HG03354 (cell line): Measurements from ENCODE around the gene PCCB.
"Not testable (repeated sequence)": the region's sequence is repeated elsewhere in the genome, so short reads cannot be mapped to it uniquely, and the experiment has no call there.

Experiments used
- ATAC-seq: cut with Tn5 transposase; IDR thresholded peaks from one replicate; pipeline ENCODE4 v1.9.1; 2021; ENCODE audit warnings: mild to moderate bottlenecking; ENCODE audit not compliant: unreplicated experiment, poor library complexity, severe bottlenecking

The PCCB gene

DNA sequence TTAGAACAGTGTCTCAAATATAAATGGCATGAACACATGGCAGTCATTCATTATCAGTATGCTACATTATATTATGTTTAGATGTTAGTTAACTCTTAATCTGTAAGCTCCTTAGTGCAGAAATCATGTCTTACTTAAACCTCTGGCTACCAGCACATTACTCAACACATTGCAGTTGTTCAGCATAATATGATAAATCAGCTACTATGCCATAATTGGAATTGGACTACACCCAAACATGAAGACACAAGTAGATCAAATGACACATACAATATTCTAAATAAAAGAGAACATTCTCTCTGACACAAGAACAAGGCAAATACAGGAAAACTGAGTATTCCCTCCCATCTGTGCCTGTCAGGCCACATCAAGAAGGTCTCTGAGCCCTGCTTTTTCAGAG is 116.1 kb downstream of the PCCB start:
- ATAC-seq, result no peak

DNA sequence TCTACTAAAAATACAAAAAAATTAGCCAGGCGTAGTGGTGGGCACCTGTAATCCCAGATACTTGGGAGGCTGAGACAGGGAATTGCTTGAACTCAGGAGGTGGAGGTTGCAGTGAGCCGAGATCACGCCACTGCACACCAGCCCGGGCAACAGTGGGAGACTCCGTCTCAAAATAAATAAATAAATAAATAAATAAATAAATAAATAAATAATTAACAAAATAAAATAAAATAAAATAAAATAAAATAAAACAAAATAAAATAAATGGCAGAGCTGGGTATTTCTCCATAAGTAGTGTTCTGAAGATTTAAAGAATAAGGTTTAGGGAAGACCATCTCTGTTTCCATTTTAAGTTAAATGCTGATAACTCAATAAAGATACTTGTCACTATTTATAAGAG is 125.7 kb downstream of the PCCB start:
- ATAC-seq, result not testable (repeated sequence)

DNA sequence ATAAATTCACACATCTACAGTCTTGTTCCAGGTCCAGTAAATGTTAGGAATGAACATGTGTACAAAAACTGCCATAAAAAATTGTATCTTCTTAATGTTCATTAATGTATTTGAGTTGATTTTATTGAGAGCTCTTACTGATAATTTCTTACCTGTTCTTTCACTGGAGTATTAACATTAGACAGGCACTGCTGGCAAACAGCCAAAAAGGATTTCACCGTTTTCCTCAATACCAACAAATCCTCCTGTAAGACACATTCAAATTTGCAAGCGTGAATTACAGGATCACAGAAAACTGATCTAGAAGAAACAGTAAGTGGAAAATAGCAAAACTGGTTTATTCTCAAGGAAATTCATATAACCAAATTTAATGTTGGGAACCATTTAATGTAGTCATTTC is 127.4 kb downstream of the PCCB start:
- ATAC-seq, result no peak

DNA sequence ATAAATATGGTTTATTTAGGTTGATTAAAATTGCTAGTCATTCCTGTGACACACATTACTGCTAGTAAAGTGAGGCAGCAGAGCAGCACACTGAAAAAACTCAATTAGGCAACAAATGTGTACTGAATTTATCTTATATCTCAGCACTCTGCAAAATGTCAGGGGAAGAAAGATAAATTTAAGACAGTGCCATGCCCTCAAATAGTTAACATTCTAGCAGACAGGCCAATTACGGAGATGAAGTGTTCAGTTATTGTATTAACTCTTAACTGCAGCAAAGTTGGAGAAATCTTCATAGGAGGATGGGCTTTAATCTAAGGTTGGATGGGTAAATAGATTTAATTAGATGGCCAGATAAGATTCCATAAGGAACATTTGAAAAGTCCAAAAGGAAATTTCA is 127.9 kb downstream of the PCCB start:
- ATAC-seq, result no peak
